Activated CD8-positive, alpha-beta memory T cell treated with anti-CD3 and anti-CD28 coated beads for 1 hour (primary cell): Measurements from ENCODE around the gene ATP9A.
A peak's percentile ranks its signal among the peaks of the same experiment; 100 is the strongest.
"Not testable (repeated sequence)": the region's sequence is repeated elsewhere in the genome, so short reads cannot be mapped to it uniquely, and the experiment has no call there.

Source experiments
- DNase-seq, 2 donors: peaks; one replicate each; pipeline ENCODE4 v3.0.0-alpha.2; 2020; ENCODE audit warnings: low read depth in 1 of 2; ENCODE audit errors: extremely low read depth in 1 of 2

ATP9A gene

GRCh38 chr20:51695574-51696303 is 72.5 kb downstream of the ATP9A start:
- DNase-seq: no peak

GRCh38 chr20:51692806-51693400 is 75.3 kb downstream of the ATP9A start:
- no peak for DNase-seq

GRCh38 chr20:51691703-51692102 is 76.5 kb downstream of the ATP9A start:
- DNase-seq: no peak

GRCh38 chr20:51688600-51689244 is 79.5 kb downstream of the ATP9A start:
- DNase-seq: no peak

- no peak for DNase-seq
Observed at GRCh38 chr20:51687630-51688029, 80.6 kb downstream of the ATP9A start.

- no peak for DNase-seq
Observed at GRCh38 chr20:51687108-51687507, 81.1 kb downstream of the ATP9A start.

- not testable (repeated sequence) for DNase-seq
Observed at GRCh38 chr20:51685494-51685893, 82.7 kb downstream of the ATP9A start.

GRCh38 chr20:51680067-51680749 is 88.0 kb downstream of the ATP9A start:
- DNase-seq: no peak

GRCh38 chr20:51679254-51679921 is 88.8 kb downstream of the ATP9A start:
- no peak for DNase-seq

GRCh38 chr20:51678026-51678697 is 90.0 kb downstream of the ATP9A start:
- DNase-seq: no peak

GRCh38 chr20:51668947-51669346 is 99.2 kb downstream of the ATP9A start:
- no peak for DNase-seq

- no peak for DNase-seq
Observed at GRCh38 chr20:51668515-51668914, 99.7 kb downstream of the ATP9A start.

GRCh38 chr20:51667491-51667890 is 100.7 kb downstream of the ATP9A start:
- no peak for DNase-seq

GRCh38 chr20:51667002-51667408 is 101.2 kb downstream of the ATP9A start:
- no peak for DNase-seq

- no peak for DNase-seq
Observed at GRCh38 chr20:51666126-51666525, 102.1 kb downstream of the ATP9A start.

- DNase-seq: no peak
Observed at GRCh38 chr20:51665543-51666118, 102.6 kb downstream of the ATP9A start.

- DNase-seq: peak in 1 of 2 donors; percentile 7
Observed at GRCh38 chr20:51661609-51662178, 106.5 kb downstream of the ATP9A start.

- DNase-seq: no peak
Observed at GRCh38 chr20:51660672-51661608, 107.2 kb downstream of the ATP9A start.
